ENCODE measurements around the gene OR52I1.

- TF ChIP-seq CTCF (IDR thresholded peaks at IDR 0.05) (no peak), POLR2A (IDR thresholded peaks at IDR 0.05) (no peak)
Observed at GRCh38 chr11:4610258-4610935, 16.6 kb downstream of the OR52I1 start.
